Prostate gland (tissue), 2 donors: ENCODE results near the gene SMYD3.

ENCODE experiments used
- POLR2A ChIP-seq: fragments of 450-650 bp; IDR thresholded peaks from one replicate; pipeline ENCODE4 v1.6.1; 2016; ENCODE audit warnings: antibody characterized with exemption, mild to moderate bottlenecking
- POLR2AphosphoS5 ChIP-seq: sonication (generic); formaldehyde crosslinking; IDR thresholded peaks from one replicate; pipeline ENCODE4 v1.6.1; 2017; ENCODE audit warnings: antibody characterized with exemption
- TF ChIP-seq, protein P1 (sequence below), 4 experiments: fragments of 200-600 bp in 2 of 4; fragments of 450-650 bp in 2 of 4; sonication (generic) in 2 of 4; IDR thresholded peaks; 1 replicate in 3 of 4; 2 replicates in 1 of 4; pipeline ENCODE4 v1.5.1; 2016 to 2019; ENCODE audit warnings: antibody characterized with exemption in 4 of 4, mild to moderate bottlenecking in 2 of 4, moderate library complexity in 2 of 4

- TF ChIP-seq, protein P1, sequence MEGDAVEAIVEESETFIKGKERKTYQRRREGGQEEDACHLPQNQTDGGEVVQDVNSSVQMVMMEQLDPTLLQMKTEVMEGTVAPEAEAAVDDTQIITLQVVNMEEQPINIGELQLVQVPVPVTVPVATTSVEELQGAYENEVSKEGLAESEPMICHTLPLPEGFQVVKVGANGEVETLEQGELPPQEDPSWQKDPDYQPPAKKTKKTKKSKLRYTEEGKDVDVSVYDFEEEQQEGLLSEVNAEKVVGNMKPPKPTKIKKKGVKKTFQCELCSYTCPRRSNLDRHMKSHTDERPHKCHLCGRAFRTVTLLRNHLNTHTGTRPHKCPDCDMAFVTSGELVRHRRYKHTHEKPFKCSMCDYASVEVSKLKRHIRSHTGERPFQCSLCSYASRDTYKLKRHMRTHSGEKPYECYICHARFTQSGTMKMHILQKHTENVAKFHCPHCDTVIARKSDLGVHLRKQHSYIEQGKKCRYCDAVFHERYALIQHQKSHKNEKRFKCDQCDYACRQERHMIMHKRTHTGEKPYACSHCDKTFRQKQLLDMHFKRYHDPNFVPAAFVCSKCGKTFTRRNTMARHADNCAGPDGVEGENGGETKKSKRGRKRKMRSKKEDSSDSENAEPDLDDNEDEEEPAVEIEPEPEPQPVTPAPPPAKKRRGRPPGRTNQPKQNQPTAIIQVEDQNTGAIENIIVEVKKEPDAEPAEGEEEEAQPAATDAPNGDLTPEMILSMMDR (IDR thresholded peaks at IDR 0.05): no peak
- no peak for TF ChIP-seq POLR2A
- no peak for TF ChIP-seq POLR2AphosphoS5
Observed at GRCh38 chr1:246445503-246445902, 61.6 kb downstream of the SMYD3 start.
